Glutamatergic neuron (in vitro differentiated cells): ENCODE data around the gene DUOX2. TPM values are rescaled to one million over a fixed set of nuclear protein-coding genes. Genes with fewer than 3 reads are reported as not detected.
A peak's percentile ranks its signal among the peaks of the same experiment; 100 is the strongest.
"Not testable (repeated sequence)": the region's sequence is repeated elsewhere in the genome, so short reads cannot be mapped to it uniquely, and the experiment has no call there.

Experiments used
- DNase-seq: peaks from one replicate; pipeline ENCODE4 v3.0.0; 2022
- H3K27ac Mint-ChIP-seq: one replicate; pipeline ENCODE4 v1.8.0; 2020; ENCODE audit warnings: mild to moderate bottlenecking, mixed read lengths, inconsistent platforms; ENCODE audit not compliant: unreplicated experiment
- H3K27me3 Mint-ChIP-seq: one replicate; pipeline ENCODE4 v1.8.0; 2020; ENCODE audit warnings: mild to moderate bottlenecking, moderate library complexity, mixed read lengths, inconsistent platforms; ENCODE audit not compliant: unreplicated experiment
- H3K36me3 Mint-ChIP-seq: one replicate; pipeline ENCODE4 v1.8.0; 2020; ENCODE audit warnings: mild to moderate bottlenecking, mixed read lengths, inconsistent platforms; ENCODE audit not compliant: unreplicated experiment
- H3K4me1 Mint-ChIP-seq: one replicate; pipeline ENCODE4 v1.8.0; 2020; ENCODE audit warnings: mild to moderate bottlenecking, low read depth, mixed read lengths, inconsistent platforms; ENCODE audit not compliant: unreplicated experiment
- H3K4me3 Mint-ChIP-seq: one replicate; pipeline ENCODE4 v1.8.0; 2020; ENCODE audit warnings: mild to moderate bottlenecking, mixed read lengths, inconsistent platforms; ENCODE audit not compliant: unreplicated experiment
- H3K9me3 Mint-ChIP-seq: one replicate; pipeline ENCODE4 v1.8.0; 2020; ENCODE audit warnings: mild to moderate bottlenecking, moderate library complexity, mixed read lengths, inconsistent platforms; ENCODE audit not compliant: unreplicated experiment
- CTCF ChIP-seq: fragments of 200-600 bp; sonication (generic); IDR thresholded peaks from one replicate; pipeline ENCODE4 v1.5.0; 2021; ENCODE audit not compliant: partially characterized antibody, unreplicated experiment
- total RNA-seq: library from RNA; stranded (reverse); fragmentation: NEBNext Ultra II Directional; extraction: Animal tissue kit (Norgen Biotek cat#: 25700); gene quantifications from one replicate; pipeline ENCODE4 v1.2.1, GENCODE V29; 2021; ENCODE audit not compliant: unreplicated experiment

The DUOX2 gene
- total RNA-seq, 1 donor from 2014 or later, result not detected

- Mint-ChIP-seq H3K27ac (no peak overlapping the region), H3K36me3 (no peaks in the 10 kb centered on the region), H3K4me1 (no peaks in the 10 kb centered on the region), H3K4me3 (no peak overlapping the region), H3K9me3 (no peaks in the 10 kb centered on the region), H3K27me3 (peaks cover 18% of the 10 kb centered on the region)
- DNase-seq, result no peak
- TF ChIP-seq CTCF, result no peak
Measured at GRCh38 chr15:45139770-45140169, 25.8 kb upstream of the DUOX2 start.

DNA sequence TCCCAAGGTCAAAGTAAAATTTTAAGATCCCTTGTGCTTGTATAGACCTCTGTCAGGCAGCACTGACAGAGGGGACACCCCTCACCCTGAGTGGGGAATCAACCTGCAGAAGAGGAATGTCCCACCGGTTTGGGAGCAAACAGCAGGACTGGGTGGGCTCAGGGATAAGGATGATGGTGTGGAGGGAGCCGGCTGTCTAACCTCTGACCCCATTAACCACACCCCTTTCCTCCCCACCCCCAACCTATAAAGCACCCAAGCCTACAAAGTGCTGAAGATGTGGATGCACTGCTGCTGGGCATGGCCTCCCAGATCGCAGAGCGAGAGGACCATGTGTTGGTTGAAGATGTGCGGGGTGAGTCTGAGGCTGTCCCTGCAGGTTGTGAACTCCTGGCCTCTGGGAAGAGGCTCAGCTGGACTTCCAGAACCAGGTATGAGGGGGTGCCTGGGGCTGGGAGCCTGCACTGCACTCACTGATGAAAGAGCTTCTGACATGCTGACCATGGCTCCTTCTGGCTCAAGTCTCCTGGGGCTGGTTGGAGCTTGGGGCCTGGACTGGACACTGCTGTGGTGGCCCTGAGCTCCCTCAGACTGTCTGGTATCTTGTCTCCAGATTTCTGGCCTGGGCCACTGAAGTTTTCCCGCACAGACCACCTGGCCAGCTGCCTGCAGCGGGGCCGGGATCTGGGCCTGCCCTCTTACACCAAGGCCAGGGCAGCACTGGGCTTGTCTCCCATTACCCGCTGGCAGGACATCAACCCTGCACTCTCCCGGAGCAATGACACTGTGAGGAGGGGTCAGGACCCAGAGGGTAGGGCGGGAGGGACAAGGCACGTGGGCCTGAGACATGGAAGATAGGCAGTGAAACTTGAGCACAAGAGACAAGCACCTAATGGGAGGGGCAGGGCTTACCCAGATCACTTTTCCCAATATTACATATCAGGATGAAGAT, 25.1 kb upstream of the DUOX2 start:
- Mint-ChIP-seq H3K4me1 (peaks cover 2% of the 10 kb centered on the region), H3K27ac (no peak overlapping the region), H3K27me3 (peaks cover 18% of the 10 kb centered on the region), H3K36me3 (no peaks in the 10 kb centered on the region), H3K9me3 (peaks cover 2% of the 10 kb centered on the region), H3K4me3 (no peak overlapping the region)
- DNase-seq, result no peak
- TF ChIP-seq CTCF, result no peak

GRCh38 chr15:45137703-45138102, 23.7 kb upstream of the DUOX2 start:
- H3K36me3 Mint-ChIP-seq, result no peaks in the 10 kb centered on the region
- no peak for DNase-seq
- peaks cover 3% of the 10 kb centered on the region for H3K9me3 Mint-ChIP-seq
- no peak for TF ChIP-seq CTCF
- peaks cover 25% of the 10 kb centered on the region for H3K27me3 Mint-ChIP-seq
- H3K4me1 Mint-ChIP-seq, result peaks cover 2% of the 10 kb centered on the region
- H3K4me3 Mint-ChIP-seq, result no peak overlapping the region
- H3K27ac Mint-ChIP-seq, result no peak overlapping the region

DNA sequence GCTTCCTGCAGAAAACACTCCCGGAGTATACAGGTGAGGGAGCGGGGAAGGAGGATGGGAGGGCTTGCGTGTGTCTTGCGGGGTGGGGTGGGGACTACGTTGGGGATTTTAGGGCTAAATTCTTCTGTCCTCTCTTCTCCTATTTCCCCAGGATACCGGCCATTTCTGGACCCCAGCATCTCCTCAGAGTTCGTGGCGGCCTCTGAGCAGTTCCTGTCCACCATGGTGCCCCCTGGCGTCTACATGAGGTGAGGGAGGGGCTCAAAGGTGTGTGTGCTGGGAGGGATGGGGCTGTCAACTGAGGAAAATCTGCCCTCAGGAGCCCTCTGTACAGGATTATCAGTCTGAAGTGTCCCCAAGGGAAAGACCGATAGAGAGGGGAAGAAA, 22.4 kb upstream of the DUOX2 start:
- Mint-ChIP-seq H3K27ac (no peak overlapping the region), H3K36me3 (no peaks in the 10 kb centered on the region), H3K27me3 (peaks cover 30% of the 10 kb centered on the region), H3K4me1 (peaks cover 2% of the 10 kb centered on the region), H3K4me3 (peak overlapping the region; percentile 30), H3K9me3 (peaks cover 5% of the 10 kb centered on the region)
- DNase-seq, result peak; percentile 54
- TF ChIP-seq CTCF, result no peak

DNA sequence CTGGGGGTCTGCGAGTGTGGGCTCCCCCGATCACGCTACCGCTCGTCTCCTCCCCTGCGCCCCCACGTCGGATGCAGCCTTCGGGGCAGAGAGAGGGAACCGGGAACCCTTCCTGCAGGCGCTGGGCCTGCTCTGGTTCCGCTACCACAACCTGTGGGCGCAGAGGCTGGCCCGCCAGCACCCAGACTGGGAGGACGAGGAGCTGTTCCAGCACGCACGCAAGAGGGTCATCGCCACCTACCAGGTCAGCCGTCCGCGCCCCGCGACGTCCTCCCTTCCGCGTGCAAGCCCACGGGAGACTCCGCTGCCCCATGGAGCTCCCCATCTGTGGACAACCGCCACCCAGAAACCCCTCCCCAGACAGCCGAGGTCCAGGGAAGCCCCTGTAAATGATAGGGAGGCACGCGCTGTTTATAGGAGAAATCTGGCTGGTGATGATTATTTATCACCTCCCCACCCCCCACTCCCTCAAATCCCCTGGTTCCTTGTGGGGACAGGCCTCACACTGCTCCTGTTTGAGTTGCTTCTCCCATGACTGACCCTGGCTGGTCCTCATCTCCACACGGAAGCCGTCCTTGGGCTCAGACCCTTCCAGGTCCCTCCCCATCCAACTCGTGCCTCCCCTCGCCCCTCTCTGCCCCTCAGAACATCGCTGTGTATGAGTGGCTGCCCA, 21.9 kb upstream of the DUOX2 start:
- H3K27me3 Mint-ChIP-seq, result peaks cover 30% of the 10 kb centered on the region
- not testable (repeated sequence) for H3K27ac Mint-ChIP-seq, DNase-seq, H3K9me3 Mint-ChIP-seq, H3K4me3 Mint-ChIP-seq, H3K4me1 Mint-ChIP-seq, H3K36me3 Mint-ChIP-seq
